HG03378 (cell line): ENCODE data around the gene SP140.
"Not testable (repeated sequence)": the region's sequence is repeated elsewhere in the genome, so short reads cannot be mapped to it uniquely, and the experiment has no call there.

Experiments used
- ATAC-seq: cut with Tn5 transposase; IDR thresholded peaks from one replicate; pipeline ENCODE4 v1.9.1; 2021; ENCODE audit warnings: mild to moderate bottlenecking, moderate library complexity; ENCODE audit not compliant: unreplicated experiment

Gene SP140

GRCh38 chr2:230282936-230283335 lies 57.4 kb downstream of the SP140 start:
- no peak for ATAC-seq

GRCh38 chr2:230286048-230286447 lies 60.5 kb downstream of the SP140 start:
- ATAC-seq, result no peak

GRCh38 chr2:230289311-230289710 lies 63.8 kb downstream of the SP140 start:
- not testable (repeated sequence) for ATAC-seq

GRCh38 chr2:230295192-230295591 lies 69.7 kb downstream of the SP140 start:
- ATAC-seq, result no peak

GRCh38 chr2:230296917-230297316 lies 71.4 kb downstream of the SP140 start:
- no peak for ATAC-seq

- ATAC-seq, result no peak
Observed at GRCh38 chr2:230299618-230300017, 74.1 kb downstream of the SP140 start.

GRCh38 chr2:230305416-230306275 lies 80.1 kb downstream of the SP140 start:
- no peak for ATAC-seq

GRCh38 chr2:230306474-230306873 lies 80.9 kb downstream of the SP140 start:
- ATAC-seq, result no peak

GRCh38 chr2:230307485-230307884 lies 81.9 kb downstream of the SP140 start:
- no peak for ATAC-seq

GRCh38 chr2:230308402-230309000 lies 83.0 kb downstream of the SP140 start:
- ATAC-seq, result no peak

- not testable (repeated sequence) for ATAC-seq
Observed at GRCh38 chr2:230310792-230311191, 85.3 kb downstream of the SP140 start.

- ATAC-seq, result not testable (repeated sequence)
Observed at GRCh38 chr2:230311634-230312033, 86.1 kb downstream of the SP140 start.

GRCh38 chr2:230312638-230313037 lies 87.1 kb downstream of the SP140 start:
- ATAC-seq, result no peak

GRCh38 chr2:230317366-230317765 lies 91.8 kb downstream of the SP140 start:
- no peak for ATAC-seq

- ATAC-seq, result peak; percentile 4
Observed at GRCh38 chr2:230318190-230319121, 92.9 kb downstream of the SP140 start.

GRCh38 chr2:230319211-230319862 lies 93.8 kb downstream of the SP140 start:
- peak; percentile 84 for ATAC-seq

- ATAC-seq, result no peak
Observed at GRCh38 chr2:230321031-230321430, 95.5 kb downstream of the SP140 start.

GRCh38 chr2:230322561-230323384 lies 97.2 kb downstream of the SP140 start:
- no peak for ATAC-seq

- ATAC-seq, result no peak
Observed at GRCh38 chr2:230323385-230324106, 98.0 kb downstream of the SP140 start.
